GM12875 (cell line): Measurements from ENCODE around the gene TMEM132D.
"Not testable (repeated sequence)": the region's sequence is repeated elsewhere in the genome, so short reads cannot be mapped to it uniquely, and the experiment has no call there.

ENCODE experiments used
- H3K4me3 ChIP-seq: one replicate; pipeline ENCODE4 v1.5.1; 2011; ENCODE audit warnings: low read depth, low read length, control low read depth
- CTCF ChIP-seq: IDR thresholded peaks from 2 replicates; pipeline ENCODE4 v1.5.1; 2011; ENCODE audit warnings: low read depth, mild to moderate bottlenecking, control low read depth, inconsistent platforms, low read length, moderate library complexity, borderline replicate concordance; ENCODE audit not compliant: insufficient read depth

The TMEM132D gene

GRCh38 chr12:129195081-129195480, 708.7 kb downstream of the TMEM132D start:
- no peak overlapping the region for H3K4me3 ChIP-seq
- no peak for TF ChIP-seq CTCF

- TF ChIP-seq CTCF = peak; percentile 70
- no peak overlapping the region for H3K4me3 ChIP-seq
Measured at GRCh38 chr12:129193263-129193871, 710.5 kb downstream of the TMEM132D start.

DNA sequence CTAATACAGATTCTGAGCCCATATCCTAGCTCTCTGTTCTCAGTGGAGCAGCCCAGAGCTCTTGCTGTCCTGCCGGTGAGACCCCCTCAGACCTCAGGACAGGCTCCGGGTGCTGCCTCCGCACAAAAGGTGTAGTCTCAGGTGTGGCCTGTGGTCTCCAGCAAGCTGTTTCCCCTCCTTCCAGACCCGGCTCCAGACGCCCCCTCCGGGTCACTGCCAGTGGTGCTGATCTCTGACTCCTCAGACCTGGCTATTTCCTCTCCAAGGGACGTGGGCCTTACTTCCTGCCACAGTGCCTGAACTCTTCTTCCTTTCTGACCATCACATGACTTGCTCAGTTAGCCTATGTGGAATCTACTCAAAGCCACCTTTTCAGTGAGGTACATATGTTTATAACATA, 713.0 kb downstream of the TMEM132D start:
- no peak overlapping the region for H3K4me3 ChIP-seq
- no peak for TF ChIP-seq CTCF

- not testable (repeated sequence) for H3K4me3 ChIP-seq
Measured at GRCh38 chr12:129189879-129190278, 713.9 kb downstream of the TMEM132D start.

GRCh38 chr12:129186952-129187351, 716.9 kb downstream of the TMEM132D start:
- TF ChIP-seq CTCF = peak; percentile 18; the same call in 1 of the 2 replicates
- no peak overlapping the region for H3K4me3 ChIP-seq

- TF ChIP-seq CTCF = no peak
- no peak overlapping the region for H3K4me3 ChIP-seq
Measured at GRCh38 chr12:129185855-129186254, 718.0 kb downstream of the TMEM132D start.

DNA sequence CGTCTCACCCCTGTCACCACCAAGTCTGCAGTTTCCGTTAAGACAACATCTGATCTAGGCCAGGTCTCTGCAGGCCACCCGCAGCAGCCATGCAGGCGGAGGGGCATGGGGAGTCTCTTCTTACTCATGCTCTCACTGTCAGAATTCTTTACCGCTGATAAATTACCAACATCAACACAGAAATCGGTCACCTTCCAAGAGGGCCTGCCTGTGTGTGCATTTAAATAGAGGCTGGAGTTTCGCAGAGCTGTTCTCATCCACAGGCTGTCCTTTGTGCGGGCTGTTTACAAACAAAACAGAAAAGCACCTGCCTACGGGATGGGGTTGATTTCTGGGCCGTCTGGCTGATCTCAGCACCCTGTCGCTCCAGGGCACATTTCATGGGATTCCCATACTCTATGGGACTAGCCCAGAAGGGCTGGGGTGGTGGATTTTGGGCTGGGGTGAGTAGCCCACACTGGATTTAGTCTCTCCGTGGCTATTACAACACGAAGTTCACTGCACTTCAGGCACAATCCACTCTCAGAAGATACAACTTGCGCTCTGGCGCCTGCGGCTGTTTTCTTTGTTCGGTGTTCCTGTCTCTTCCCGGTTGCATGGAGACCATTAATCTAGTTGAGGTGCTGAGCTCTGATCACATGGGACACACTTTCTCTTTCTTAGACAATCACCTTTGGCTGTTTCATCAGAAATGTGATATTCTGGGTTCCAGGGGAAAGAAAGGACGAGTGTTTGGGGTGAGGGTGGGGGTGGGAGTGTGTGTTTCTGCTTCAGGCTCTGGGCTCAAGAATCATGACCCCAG, 719.5 kb downstream of the TMEM132D start:
- H3K4me3 ChIP-seq = no peak overlapping the region
- no peak for TF ChIP-seq CTCF
